ENCODE measurements around the gene SLC1A4. TPM values are rescaled to one million over a fixed set of nuclear protein-coding genes. Genes with fewer than 3 reads are reported as not detected.

Gene SLC1A4
- total and polyA plus RNA-seq, 2 of the 4 experiments (the other 2 are of a cell fraction): 6.8 to 8.1 TPM

DNA sequence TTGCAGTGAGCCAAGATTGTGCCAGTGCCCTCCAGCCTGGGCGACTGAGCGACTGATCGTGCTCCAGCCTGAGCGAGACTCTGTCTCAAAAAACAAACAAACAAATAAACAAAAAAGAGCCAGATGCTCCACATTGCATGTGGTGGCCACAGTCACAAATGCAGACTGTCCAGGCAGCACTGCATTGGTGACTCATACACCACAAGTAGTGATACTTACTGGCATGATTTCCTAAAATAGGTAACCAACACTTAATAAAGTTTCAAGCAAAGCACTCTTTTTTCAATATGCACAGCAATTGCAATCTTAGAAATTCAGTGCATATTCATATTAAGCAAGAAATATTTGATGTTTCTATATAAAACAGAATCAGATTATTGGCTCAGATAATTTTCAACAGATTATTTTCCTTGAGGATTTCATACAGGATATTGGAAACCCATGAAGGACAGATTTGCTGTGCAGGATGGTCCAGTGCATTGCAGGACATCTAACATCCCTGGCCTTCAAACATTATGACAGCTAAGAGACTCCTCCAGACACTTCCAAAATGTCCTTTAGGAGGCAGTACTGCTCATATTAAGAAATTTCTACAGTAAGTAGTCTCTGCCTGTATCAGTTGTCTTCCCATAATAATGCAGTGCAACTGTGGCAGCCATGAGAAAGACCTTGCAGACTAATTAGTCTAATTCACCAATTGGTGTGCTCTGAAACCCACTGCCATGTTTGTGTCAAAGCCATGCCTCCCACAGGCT is 10.5 kb upstream of the SLC1A4 start:
- ChIA-PET CTCF (interaction anchor here (1.6 kb wide), 1 partner anchor 61 kb away, joined by 4 read pairs; no protein-coding TSS in a partner anchor), POLR2A (ENCODE audit: unreplicated experiment) (no interaction called here)
- 53% methylated on average over 3 of the region's 4 CpGs; no CpG with 5 or more reads in 1 of the 2 experiments for WGBS, 2 experiments (ENCODE audit: extremely low coverage in 2 of 2, insufficient read length in 1 of 2)
- DNase-seq: peak; percentile 64
- Histone ChIP-seq H2AK5ac (ENCODE audit: low read depth, low read length) (peak overlapping the region; percentile 29; the same call in 1 of the 2 replicates), H3K9me1 (ENCODE audit: insufficient read depth, low read length) (peaks cover 19% of the 10 kb centered on the region), H4K8ac (ENCODE audit: low read depth in 2 of 2, low read length in 2 of 2) (no peak overlapping the region), H2AFZ (replicated peaks; ENCODE audit: low read length, poor library complexity) (no peak overlapping the region), H4K91ac (ENCODE audit: insufficient read depth, low read depth, low read length) (no peak overlapping the region), H3K9me3 (ENCODE audit: control insufficient read depth, insufficient read depth, low read length) (no peaks in the 10 kb centered on the region), H3K4ac (ENCODE audit: low read depth, low read length) (no peak overlapping the region; the same call in 1 of the 2 replicates), H2BK20ac (ENCODE audit: low read depth, low read length) (peak overlapping the region; percentile 36; the same call in 1 of the 2 replicates), H3K79me1 (ENCODE audit: low read depth in 1 of 2, low read length in 2 of 2) (no peaks in the 10 kb centered on the region), H2BK120ac (ENCODE audit: low read depth, low read length) (0 out of 2 replicates have a peak overlapping the region, but pooled peaks have one; percentile 32), H3K4me1 (ENCODE audit: control insufficient read depth, insufficient read depth, low read length) (peaks cover 23% of the 10 kb centered on the region), H3K36me3 (ENCODE audit: control insufficient read depth, insufficient read depth, low read length) (no peaks in the 10 kb centered on the region), H3K18ac (ENCODE audit: low read depth, low read length) (no peak overlapping the region), H3K27me3 (ENCODE audit: control insufficient read depth, insufficient read depth, low read length) (no peaks in the 10 kb centered on the region), H3K4me3 (ENCODE audit: insufficient read depth, low read depth, low read length) (no peak overlapping the region), H4K20me1 (ENCODE audit: insufficient read depth, low read length) (peaks cover 8% of the 10 kb centered on the region; the same call in 1 of the 2 replicates), H3K56ac (ENCODE audit: extremely low read depth, insufficient read depth, low read length) (no peak overlapping the region), H4K5ac (ENCODE audit: low read depth, low read length) (no peak overlapping the region), H3K14ac (replicated peaks; ENCODE audit: low read depth, low read length) (peak overlapping the region; percentile 48; the same call in 1 of the 2 replicates), H3K23ac (ENCODE audit: low read depth, low read length) (no peak overlapping the region), H2AK9ac (replicated peaks; ENCODE audit: low read depth, low read length, poor library complexity) (no peak overlapping the region), H3K9ac (ENCODE audit: low read depth, low read length) (no peak overlapping the region), H2BK5ac (ENCODE audit: low read depth, low read length, poor library complexity, severe bottlenecking) (no peak overlapping the region), H2BK15ac (ENCODE audit: low read depth, low read length) (peak overlapping the region; percentile 49; the same call in 1 of the 3 replicates), H3K4me2 (ENCODE audit: low read depth, low read length) (no peak overlapping the region), H3K27ac (ENCODE audit: insufficient read depth, low read length) (no peak overlapping the region)
- no TSS peak for BruUV-seq (replicated peaks)
- TF ChIP-seq, protein P1, sequence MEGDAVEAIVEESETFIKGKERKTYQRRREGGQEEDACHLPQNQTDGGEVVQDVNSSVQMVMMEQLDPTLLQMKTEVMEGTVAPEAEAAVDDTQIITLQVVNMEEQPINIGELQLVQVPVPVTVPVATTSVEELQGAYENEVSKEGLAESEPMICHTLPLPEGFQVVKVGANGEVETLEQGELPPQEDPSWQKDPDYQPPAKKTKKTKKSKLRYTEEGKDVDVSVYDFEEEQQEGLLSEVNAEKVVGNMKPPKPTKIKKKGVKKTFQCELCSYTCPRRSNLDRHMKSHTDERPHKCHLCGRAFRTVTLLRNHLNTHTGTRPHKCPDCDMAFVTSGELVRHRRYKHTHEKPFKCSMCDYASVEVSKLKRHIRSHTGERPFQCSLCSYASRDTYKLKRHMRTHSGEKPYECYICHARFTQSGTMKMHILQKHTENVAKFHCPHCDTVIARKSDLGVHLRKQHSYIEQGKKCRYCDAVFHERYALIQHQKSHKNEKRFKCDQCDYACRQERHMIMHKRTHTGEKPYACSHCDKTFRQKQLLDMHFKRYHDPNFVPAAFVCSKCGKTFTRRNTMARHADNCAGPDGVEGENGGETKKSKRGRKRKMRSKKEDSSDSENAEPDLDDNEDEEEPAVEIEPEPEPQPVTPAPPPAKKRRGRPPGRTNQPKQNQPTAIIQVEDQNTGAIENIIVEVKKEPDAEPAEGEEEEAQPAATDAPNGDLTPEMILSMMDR (conservative IDR thresholded peaks at IDR 0.05; ENCODE audit: low read depth, low read length): peak; percentile 16; the same call in 1 of the 2 replicates
- no peak for TF ChIP-seq BHLHE40 (IDR thresholded peaks at IDR 0.05; ENCODE audit: low read depth, low read length)
- no peak for TF ChIP-seq CHD1 (IDR thresholded peaks at IDR 0.05; ENCODE audit: low read depth, low read length)
- TF ChIP-seq FOS (IDR thresholded peaks at IDR 0.05; ENCODE audit: low read depth, low read length): peak; percentile 81
- intact Hi-C loops (cut with micrococcal nuclease) (no loop called here), dilution Hi-C loops (cut with HindIII; ENCODE audit: low sequenced_read_pairs, unreplicated experiment) (no loop called here), in situ Hi-C loops (cut with MboI; ENCODE audit: low sequenced_read_pairs) (no loop called here)
- ATAC-seq (ENCODE audit: low read depth): no peak

Data from IMR-90 (cell line).